SK-N-SH treated with all-trans-retinoic acid at 6 μM for 48 hours (cell line): Measurements from ENCODE around the gene CMIP.

Experiments
- RARB ChIP-seq: fragments of 250-450 bp; sonication (Bioruptor Pico); IDR thresholded peaks from 2 replicates; pipeline ENCODE4 v1.8.0; 2021; ENCODE audit warnings: mild to moderate bottlenecking, moderate library complexity
- ZFP30 ChIP-seq: fragments of 450-650 bp; formaldehyde crosslinking; IDR thresholded peaks from 2 replicates; pipeline ENCODE4 v1.5.0; 2022; ENCODE audit warnings: mild to moderate bottlenecking, moderate library complexity

GRCh38 chr16:81437865-81438264 is 6.7 kb upstream of the CMIP start:
- TF ChIP-seq ZFP30 (CRISPR knock-in tag) (no peak), RARB (CRISPR knock-in tag) (no peak)
